ENCODE data around the gene ZNF438. TPM values are rescaled to one million over a fixed set of nuclear protein-coding genes. Genes with fewer than 3 reads are reported as not detected.

Gene ZNF438
- total and polyA plus RNA-seq, 2 of the 4 experiments (the other 2 are of a cell fraction): 1.8 to 2.9 TPM

DNA sequence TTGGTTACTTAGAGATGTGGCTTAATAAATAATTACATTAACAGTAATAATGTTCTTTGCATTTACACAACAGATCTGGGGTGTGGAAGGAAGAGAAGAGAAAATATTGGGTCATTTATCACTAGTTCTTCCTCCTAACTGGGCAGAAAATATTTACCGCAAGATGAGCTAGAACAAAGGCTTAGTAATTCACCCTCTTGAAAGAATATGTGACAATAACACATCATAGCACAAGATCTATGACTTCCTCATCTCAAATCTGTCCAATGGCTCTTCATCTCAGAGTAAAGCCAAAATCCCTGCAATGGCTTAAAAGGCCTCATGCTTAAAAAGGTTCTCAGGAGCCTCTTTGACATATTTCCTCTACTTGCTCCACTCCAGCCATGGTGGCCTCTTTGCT is 178.6 kb downstream of the ZNF438 start:
- peaks cover 2% of the 10 kb centered on the region; the same call in 1 of the 2 replicates for H3K4me1 ChIP-seq (ENCODE audit: control insufficient read depth, insufficient read depth, low read length)
- ATAC-seq (ENCODE audit: low read depth) (no peak), DNase-seq (no peak)
- no peak overlapping the region for H3K4me2 ChIP-seq (ENCODE audit: low read depth, low read length)
- ChIA-PET CTCF (no interaction called here), POLR2A (ENCODE audit: unreplicated experiment) (no interaction called here)
- no peak overlapping the region for H2BK120ac ChIP-seq (ENCODE audit: low read depth, low read length)
- dilution Hi-C loops (cut with HindIII; ENCODE audit: low sequenced_read_pairs, unreplicated experiment): no loop called here
- no peaks in the 10 kb centered on the region for H3K9me3 ChIP-seq (ENCODE audit: control insufficient read depth, insufficient read depth, low read length)
- H3K18ac ChIP-seq (ENCODE audit: low read depth, low read length): no peak overlapping the region
- no peak overlapping the region for H2BK5ac ChIP-seq (ENCODE audit: low read depth, low read length, poor library complexity, severe bottlenecking)
- H3K56ac ChIP-seq (ENCODE audit: extremely low read depth, insufficient read depth, low read length): no peak overlapping the region
- H2AFZ ChIP-seq (replicated peaks; ENCODE audit: low read length, poor library complexity): no peak overlapping the region
- WGBS, 2 experiments (ENCODE audit: extremely low coverage in 2 of 2, insufficient read length in 1 of 2): no CpG with 5 or more reads among the region's 1 CpG
- in situ Hi-C loops (cut with MboI; ENCODE audit: low sequenced_read_pairs): no loop called here
- no peaks in the 10 kb centered on the region; the same call in 1 of the 2 replicates for H3K9me1 ChIP-seq (ENCODE audit: insufficient read depth, low read length)
- TF ChIP-seq ELK1 (IDR thresholded peaks at IDR 0.05; ENCODE audit: borderline replicate concordance, low read depth, low read length) (no peak), POLR2A (IDR thresholded peaks at IDR 0.05; ENCODE audit: low read depth, low read length) (no peak), CHD1 (IDR thresholded peaks at IDR 0.05; ENCODE audit: low read depth, low read length) (no peak), RCOR1 (IDR thresholded peaks at IDR 0.05; ENCODE audit: insufficient replicate concordance, low read length) (no peak), MXI1 (IDR thresholded peaks at IDR 0.05; ENCODE audit: borderline replicate concordance, low read depth, low read length) (no peak), NFE2L2 (IDR thresholded peaks at IDR 0.05; ENCODE audit: low read depth, low read length) (no peak)
- H3K14ac ChIP-seq (replicated peaks; ENCODE audit: low read depth, low read length): no peak overlapping the region
- no peaks in the 10 kb centered on the region for H3K79me1 ChIP-seq (ENCODE audit: low read depth in 1 of 2, low read length in 2 of 2)
- no peaks in the 10 kb centered on the region for H3K27me3 ChIP-seq (ENCODE audit: control insufficient read depth, insufficient read depth, low read length)
- H3K27ac ChIP-seq (ENCODE audit: insufficient read depth, low read length): no peak overlapping the region
- H2AK5ac ChIP-seq (ENCODE audit: low read depth, low read length): no peak overlapping the region
- intact Hi-C loops (cut with micrococcal nuclease): no loop called here
- H3K4me3 ChIP-seq (ENCODE audit: insufficient read depth, low read depth, low read length): no peak overlapping the region
- H3K9ac ChIP-seq (ENCODE audit: low read depth, low read length): no peak overlapping the region
- no peak overlapping the region for H3K4ac ChIP-seq (ENCODE audit: low read depth, low read length)
- no peaks in the 10 kb centered on the region for H3K36me3 ChIP-seq (ENCODE audit: control insufficient read depth, insufficient read depth, low read length)
- H4K5ac ChIP-seq (ENCODE audit: low read depth, low read length): no peak overlapping the region
- no TSS peak for BruUV-seq (replicated peaks)
- H4K91ac ChIP-seq (ENCODE audit: insufficient read depth, low read depth, low read length): no peak overlapping the region
- H2AK9ac ChIP-seq (replicated peaks; ENCODE audit: low read depth, low read length, poor library complexity): no peak overlapping the region
- H2BK20ac ChIP-seq (ENCODE audit: low read depth, low read length): no peak overlapping the region
- no peak overlapping the region for H3K23ac ChIP-seq (ENCODE audit: low read depth, low read length)
- no peaks in the 10 kb centered on the region for H4K20me1 ChIP-seq (ENCODE audit: insufficient read depth, low read length)
- H2BK15ac ChIP-seq (ENCODE audit: low read depth, low read length): no peak overlapping the region
- no peak overlapping the region for H4K8ac ChIP-seq (ENCODE audit: low read depth in 2 of 2, low read length in 2 of 2)
